HepG2 (cell line): ENCODE results near the gene CSK. TPM values are rescaled to one million over a fixed set of nuclear protein-coding genes. Genes with fewer than 3 reads are reported as not detected.
A peak's percentile ranks its signal among the peaks of the same experiment; 100 is the strongest.

Source experiments
- CBX5 ChIP-seq: sonication (generic); formaldehyde crosslinking; IDR thresholded peaks from 2 replicates; pipeline ENCODE4 v1.4.0; 2020; ENCODE audit warnings: missing genetic modification reagents, borderline replicate concordance
- CSRNP1 ChIP-seq: sonication (generic); formaldehyde crosslinking; IDR thresholded peaks from 2 replicates; pipeline ENCODE4 v1.8.1; 2023; ENCODE audit warnings: mild to moderate bottlenecking, missing genetic modification reagents
- CTCF ChIP-seq: sonication (generic); formaldehyde crosslinking; IDR thresholded peaks from 2 replicates; pipeline ENCODE4 v1.5.0; 2020; ENCODE audit warnings: mild to moderate bottlenecking, missing genetic modification reagents, moderate library complexity
- ELK4 ChIP-seq: sonication (generic); formaldehyde crosslinking; IDR thresholded peaks from 2 replicates; pipeline ENCODE4 v1.9.0; 2021; ENCODE audit warnings: missing genetic modification reagents, borderline replicate concordance
- GATAD2A ChIP-seq: IDR thresholded peaks from 2 replicates; pipeline ENCODE4 v1.6.1; 2016
- HMGXB4 ChIP-seq, 2 experiments: sonication (generic) in 1 of 2; formaldehyde crosslinking in 1 of 2; IDR thresholded peaks; 2 replicates each; pipeline versions ENCODE4 v1.4.0 to v1.6.1; 2018 to 2020; ENCODE audit warnings: missing genetic modification reagents in 2 of 2, borderline replicate concordance in 1 of 2, low read depth in 1 of 2, mild to moderate bottlenecking in 1 of 2, missing biosample characterization in 1 of 2
- HNF4A ChIP-seq: sonication (generic); formaldehyde crosslinking; IDR thresholded peaks from 2 replicates; pipeline ENCODE4 v1.4.0; 2020; ENCODE audit warnings: missing genetic modification reagents
- IRX3 ChIP-seq: sonication (generic); formaldehyde crosslinking; IDR thresholded peaks from 2 replicates; pipeline ENCODE4 v1.8.1; 2023; ENCODE audit warnings: mild to moderate bottlenecking, low read depth, missing genetic modification reagents, borderline replicate concordance
- MIER2 ChIP-seq: IDR thresholded peaks from 2 replicates; pipeline ENCODE4 v1.6.1; 2016; ENCODE audit warnings: missing biosample characterization, missing genetic modification reagents
- MLLT10 ChIP-seq: sonication (generic); formaldehyde crosslinking; IDR thresholded peaks from 2 replicates; pipeline ENCODE4 v1.4.0; 2020; ENCODE audit warnings: missing genetic modification reagents
- RAD21 ChIP-seq: fragments of 450-650 bp; formaldehyde crosslinking; IDR thresholded peaks from 2 replicates; pipeline ENCODE4 v1.5.0; 2020; ENCODE audit warnings: mild to moderate bottlenecking
- RBM22 ChIP-seq: fragments of 200-400 bp; formaldehyde crosslinking; optimal IDR thresholded peaks from 2 replicates; pipeline ENCODE3; 2017; ENCODE audit warnings: mild to moderate bottlenecking, low read length, moderate library complexity
- SRSF4 ChIP-seq: fragments of 200-400 bp; formaldehyde crosslinking; IDR thresholded peaks from one replicate; pipeline ENCODE4 v1.6.1; 2018; ENCODE audit warnings: mild to moderate bottlenecking, low read depth, low read length, moderate library complexity; ENCODE audit not compliant: poor library complexity, severe bottlenecking
- STAG1 ChIP-seq: sonication (generic); formaldehyde crosslinking; IDR thresholded peaks from 2 replicates; pipeline ENCODE4 v1.4.0; 2020; ENCODE audit warnings: missing genetic modification reagents
- SUZ12 ChIP-seq: fragments of 150-350 bp; IDR thresholded peaks from 2 replicates; pipeline ENCODE4 v1.6.1; 2014; ENCODE audit warnings: low read depth, low read length
- TCF7 ChIP-seq: sonication (generic); IDR thresholded peaks from 2 replicates; pipeline ENCODE4 v1.6.1; 2016; ENCODE audit warnings: antibody characterized with exemption, low read depth
- ZFP91 ChIP-seq: sonication (generic); formaldehyde crosslinking; IDR thresholded peaks from 2 replicates; pipeline ENCODE4 v1.9.0; 2022; ENCODE audit warnings: missing genetic modification reagents, mild to moderate bottlenecking, borderline replicate concordance
- ZNF263 ChIP-seq: sonication (generic); formaldehyde crosslinking; IDR thresholded peaks from 2 replicates; pipeline ENCODE4 v1.4.0; 2020; ENCODE audit warnings: missing genetic modification reagents
- ZNF331 ChIP-seq: sonication (generic); formaldehyde crosslinking; IDR thresholded peaks from 2 replicates; pipeline ENCODE4 v1.4.0; 2020; ENCODE audit warnings: missing genetic modification reagents
- polyA plus RNA-seq, 8 experiments: library from polyadenylated mRNA; depleted of rRNA in 3 of 8; stranded (reverse) in 7 of 8; unstranded in 1 of 8; fragments of >200 nt; fragmentation: Illumina TruSeq in 4 of 8; extraction: Trizol in 4 of 8; gene quantifications; 2 replicates each; pipeline versions ENCODE4 v1.2.1 to v1.2.3, GENCODE V29; 2011 to 2016; ENCODE audit warnings: low read depth in 4 of 8, missing spikeins in 1 of 8, mixed read lengths in 1 of 8; ENCODE audit not compliant: insufficient read depth in 1 of 8
- total RNA-seq, 5 experiments: library from RNA; depleted of rRNA; stranded (reverse); fragments of >200 nt; fragmentation: Illumina TruSeq; extraction: Trizol; gene quantifications; 2 replicates each; pipeline ENCODE4 v1.2.3, GENCODE V29; 2016; ENCODE audit warnings: low read depth in 1 of 5

CSK gene
- total and polyA plus RNA-seq, 2 of the 13 experiments (the other 11 are each of a cell fraction or from before 2014, with no cell fraction given), result 12.5 to 21.3 TPM

GRCh38 chr15:74835312-74835823 lies 53.5 kb downstream of the CSK start (continued):
- TF ChIP-seq ZFP91 (CRISPR knock-in tag), result peak; percentile 36; the same call in 1 of the 2 replicates
- no peak for TF ChIP-seq HNF4A (CRISPR knock-in tag)
- TF ChIP-seq GATAD2A (CRISPR knock-in tag), result peak; percentile 33; the same call in 1 of the 2 replicates
- 0 out of 4 replicates have a peak, but pooled peaks have one; percentile 38 to 47 for TF ChIP-seq HMGXB4 (CRISPR knock-in tag; IDR thresholded peaks at IDR 0.05; ENCODE audit: borderline replicate concordance in 1 of 2, low read depth in 1 of 2)
- TF ChIP-seq ELK4 (CRISPR knock-in tag), result no peak
- TF ChIP-seq SRSF4, result no peak
- TF ChIP-seq CTCF (CRISPR knock-in tag), result peak; percentile 82
- TF ChIP-seq RAD21, result peak; percentile 59
- TF ChIP-seq STAG1, result peak; percentile 65
- TF ChIP-seq ZNF263 (CRISPR knock-in tag), result peak; percentile 69
- no peak for TF ChIP-seq MLLT10 (CRISPR knock-in tag)
- no peak for TF ChIP-seq IRX3 (CRISPR knock-in tag)
- 0 out of 2 replicates have a peak, but pooled peaks have one; percentile 42 for TF ChIP-seq MIER2 (CRISPR knock-in tag)
- TF ChIP-seq TCF7, result no peak
- TF ChIP-seq CBX5 (CRISPR knock-in tag), result 0 out of 2 replicates have a peak, but pooled peaks have one; percentile 49
- no peak for TF ChIP-seq CSRNP1 (CRISPR knock-in tag)
- no peak for TF ChIP-seq RBM22
- TF ChIP-seq SUZ12, result no peak
- TF ChIP-seq ZNF331 (CRISPR knock-in tag), result peak; percentile 41; the same call in 1 of the 2 replicates
